MM.1S (cell line): Measurements from ENCODE around the gene PRDM11.

Experiments
- DNase-seq: peaks from one replicate; pipeline ENCODE4 v3.0.0-alpha.2; 2015
- H2AFZ ChIP-seq: fragments of 300-600 bp; sonication (generic); 2 replicates; pipeline ENCODE4 v1.6.0; 2016; ENCODE audit warnings: antibody characterized with exemption, low read length
- H3F3A ChIP-seq: fragments of 300-600 bp; sonication (generic); 2 replicates; pipeline ENCODE4 v1.6.1; 2016; ENCODE audit warnings: mild to moderate bottlenecking, antibody characterized with exemption, low read length, moderate library complexity, mixed read lengths; ENCODE audit not compliant: insufficient read depth
- H3K27ac ChIP-seq: fragments of 300-600 bp; sonication (generic); 2 replicates; pipeline ENCODE4 v1.5.1; 2016; ENCODE audit warnings: mild to moderate bottlenecking, low read length
- H3K27me3 ChIP-seq: fragments of 300-600 bp; sonication (generic); replicated peaks from 2 replicates; pipeline ENCODE4 v1.6.0; 2016; ENCODE audit warnings: low read length; ENCODE audit not compliant: insufficient read depth
- H3K36me3 ChIP-seq: fragments of 300-600 bp; sonication (generic); replicated peaks from 2 replicates; pipeline ENCODE4 v1.6.1; 2016; ENCODE audit warnings: mild to moderate bottlenecking, low read length, mixed read lengths; ENCODE audit not compliant: insufficient read depth
- H3K4me1 ChIP-seq: fragments of 300-600 bp; sonication (generic); 2 replicates; pipeline ENCODE4 v1.6.1; 2016; ENCODE audit warnings: low read length, mixed read lengths
- H3K4me2 ChIP-seq: fragments of 300-600 bp; sonication (generic); 2 replicates; pipeline ENCODE4 v1.6.0; 2016; ENCODE audit warnings: low read depth, low read length
- H3K4me3 ChIP-seq: fragments of 300-600 bp; sonication (generic); 2 replicates; pipeline ENCODE4 v1.5.1; 2016; ENCODE audit warnings: low read length, mixed read lengths
- H3K79me2 ChIP-seq: fragments of 300-600 bp; sonication (generic); 2 replicates; pipeline ENCODE4 v1.6.1; 2016; ENCODE audit warnings: mixed run types, low read length, mixed read lengths
- H3K9ac ChIP-seq: fragments of 300-600 bp; sonication (generic); 2 replicates; pipeline ENCODE4 v1.6.1; 2016; ENCODE audit warnings: low read length, mixed read lengths
- H3K9me2 ChIP-seq: fragments of 300-600 bp; sonication (generic); replicated peaks from 2 replicates; pipeline ENCODE4 v1.6.1; 2016; ENCODE audit warnings: mild to moderate bottlenecking, low read length, mixed read lengths; ENCODE audit not compliant: insufficient read depth
- H3K9me3 ChIP-seq: fragments of 300-600 bp; sonication (generic); replicated peaks from 2 replicates; pipeline ENCODE4 v1.6.1; 2016; ENCODE audit warnings: mild to moderate bottlenecking, low read length, mixed read lengths; ENCODE audit not compliant: insufficient read depth
- H4K20me1 ChIP-seq: fragments of 300-600 bp; sonication (generic); 2 replicates; pipeline ENCODE4 v1.6.1; 2016; ENCODE audit warnings: mild to moderate bottlenecking, low read length, moderate library complexity, mixed read lengths; ENCODE audit not compliant: insufficient read depth
- CTCF ChIP-seq: fragments of 300-600 bp; sonication (generic); IDR thresholded peaks from 2 replicates; pipeline ENCODE4 v1.5.1; 2016; ENCODE audit warnings: antibody characterized with exemption, low read length, mixed read lengths
- EZH2 ChIP-seq: fragments of 300-600 bp; sonication (generic); optimal IDR thresholded peaks from 2 replicates; pipeline ENCODE3; 2017; ENCODE audit warnings: low read depth, mild to moderate bottlenecking, antibody characterized with exemption, low read length, mixed read lengths
- EZH2phosphoT487 ChIP-seq: fragments of 300-600 bp; sonication (generic); IDR thresholded peaks from 2 replicates; pipeline ENCODE4 v1.6.1; 2018; ENCODE audit warnings: antibody characterized with exemption, low read length

PRDM11 gene

DNA sequence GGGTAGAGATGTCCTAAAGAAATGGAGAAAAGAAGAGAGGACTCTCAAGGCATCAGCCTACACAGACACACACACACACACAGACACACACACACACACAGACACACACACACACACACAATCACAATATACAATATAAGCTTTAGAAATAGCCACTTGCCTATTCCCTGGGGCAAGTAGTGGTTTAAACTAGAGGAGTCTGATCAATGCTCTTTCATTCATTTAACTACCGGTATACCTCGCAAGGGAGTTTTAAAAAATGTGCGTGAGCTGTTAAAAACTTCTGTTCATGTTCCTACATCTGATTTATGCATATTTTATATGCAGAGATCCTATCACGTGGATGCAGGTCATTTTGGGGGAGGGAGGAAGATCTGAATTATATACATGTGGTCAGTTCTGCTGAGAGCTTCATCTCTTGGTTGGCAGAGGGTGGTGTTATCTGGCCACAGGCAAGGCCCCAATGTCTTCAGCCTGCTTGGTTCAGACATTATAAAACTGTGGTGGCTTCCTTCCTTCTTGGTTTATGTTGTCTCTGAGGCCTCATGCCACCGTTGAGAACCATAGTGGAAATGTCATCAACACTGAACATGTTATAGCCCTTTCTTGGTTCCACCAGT is 83.1 kb downstream of the PRDM11 start:
- H3K27me3 ChIP-seq, result no peaks in the 10 kb centered on the region
- no peak overlapping the region for H3K4me3 ChIP-seq
- H3K4me1 ChIP-seq, result no peaks in the 10 kb centered on the region
- no peak overlapping the region for H3K9ac ChIP-seq
- no peaks in the 10 kb centered on the region for H4K20me1 ChIP-seq
- H2AFZ ChIP-seq, result no peak overlapping the region
- no peak for TF ChIP-seq EZH2
- TF ChIP-seq CTCF, result no peak
- no peak for TF ChIP-seq EZH2phosphoT487
- H3K4me2 ChIP-seq, result no peak overlapping the region
- no peak for DNase-seq
- H3K27ac ChIP-seq, result no peak overlapping the region
- H3F3A ChIP-seq, result no peaks in the 10 kb centered on the region
- H3K79me2 ChIP-seq, result no peaks in the 10 kb centered on the region
- no peaks in the 10 kb centered on the region for H3K9me2 ChIP-seq
- no peaks in the 10 kb centered on the region for H3K9me3 ChIP-seq
- no peaks in the 10 kb centered on the region for H3K36me3 ChIP-seq

GRCh38 chr11:45232341-45233080 is 86.1 kb downstream of the PRDM11 start:
- H3K4me2 ChIP-seq, result no peak overlapping the region
- H3K27ac ChIP-seq, result no peak overlapping the region
- H3K4me1 ChIP-seq, result no peaks in the 10 kb centered on the region
- H3F3A ChIP-seq, result no peaks in the 10 kb centered on the region
- no peak overlapping the region for H2AFZ ChIP-seq
- H3K36me3 ChIP-seq, result no peaks in the 10 kb centered on the region
- H3K79me2 ChIP-seq, result no peaks in the 10 kb centered on the region
- H3K9me2 ChIP-seq, result no peaks in the 10 kb centered on the region
- no peaks in the 10 kb centered on the region for H3K27me3 ChIP-seq
- H4K20me1 ChIP-seq, result no peaks in the 10 kb centered on the region
- no peaks in the 10 kb centered on the region for H3K9me3 ChIP-seq
- no peak overlapping the region for H3K9ac ChIP-seq
- TF ChIP-seq CTCF, result no peak
- no peak overlapping the region for H3K4me3 ChIP-seq
- DNase-seq, result no peak

DNA sequence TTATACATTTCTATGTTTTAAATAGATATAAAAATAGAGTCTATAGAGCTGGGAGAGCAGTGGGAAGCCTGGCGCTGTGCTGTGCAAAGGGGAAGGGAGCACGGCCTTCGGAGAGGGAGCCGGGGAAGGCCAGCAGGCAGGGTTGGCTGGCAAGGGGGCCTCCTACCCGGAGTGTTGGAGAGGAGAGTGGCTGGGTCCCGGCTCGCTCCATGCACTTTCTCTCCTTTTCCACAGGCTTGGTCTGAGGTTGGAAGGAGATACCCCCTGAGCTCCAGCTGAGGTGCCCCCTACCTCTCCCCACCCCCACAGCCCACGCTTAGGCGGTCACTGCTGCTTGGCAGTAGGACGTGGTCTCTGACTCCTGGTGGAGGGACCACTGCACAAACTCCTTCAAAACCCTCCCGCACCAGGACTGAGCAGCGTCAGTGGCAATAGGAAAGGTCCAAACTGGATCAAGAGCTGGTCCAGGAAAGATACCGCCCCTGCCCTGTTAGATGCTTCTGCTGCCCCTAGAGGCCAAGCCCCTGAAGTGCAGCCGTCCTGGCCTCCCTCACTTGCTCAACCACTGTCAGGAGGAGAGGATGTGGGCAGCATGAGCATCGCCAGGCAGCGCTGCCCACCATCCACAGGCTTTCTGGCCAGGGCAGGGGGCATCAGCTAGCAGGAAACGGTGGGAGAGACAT is 86.8 kb downstream of the PRDM11 start:
- no peaks in the 10 kb centered on the region for H3K36me3 ChIP-seq
- no peak overlapping the region for H2AFZ ChIP-seq
- TF ChIP-seq CTCF, result peak; percentile 83
- no peak for TF ChIP-seq EZH2
- peak; percentile 34 for DNase-seq
- no peak overlapping the region for H3K4me2 ChIP-seq
- no peaks in the 10 kb centered on the region for H3K79me2 ChIP-seq
- H3K9me2 ChIP-seq, result no peaks in the 10 kb centered on the region
- no peaks in the 10 kb centered on the region for H3K4me1 ChIP-seq
- no peak overlapping the region for H3K4me3 ChIP-seq
- H3K9ac ChIP-seq, result no peak overlapping the region
- no peaks in the 10 kb centered on the region for H3K27me3 ChIP-seq
- H3F3A ChIP-seq, result no peaks in the 10 kb centered on the region
- H3K9me3 ChIP-seq, result no peaks in the 10 kb centered on the region
- H4K20me1 ChIP-seq, result no peaks in the 10 kb centered on the region
- H3K27ac ChIP-seq, result no peak overlapping the region
